ELF-1 (cell line): Measurements from ENCODE around the gene MS4A12.
"Not testable (repeated sequence)": the region's sequence is repeated elsewhere in the genome, so short reads cannot be mapped to it uniquely, and the experiment has no call there.

ENCODE experiments used
- DNase-seq: peaks from one replicate; pipeline ENCODE4 v3.0.0-alpha.2; 2016; ENCODE audit warnings: low read depth, low spot score

MS4A12 gene

DNA sequence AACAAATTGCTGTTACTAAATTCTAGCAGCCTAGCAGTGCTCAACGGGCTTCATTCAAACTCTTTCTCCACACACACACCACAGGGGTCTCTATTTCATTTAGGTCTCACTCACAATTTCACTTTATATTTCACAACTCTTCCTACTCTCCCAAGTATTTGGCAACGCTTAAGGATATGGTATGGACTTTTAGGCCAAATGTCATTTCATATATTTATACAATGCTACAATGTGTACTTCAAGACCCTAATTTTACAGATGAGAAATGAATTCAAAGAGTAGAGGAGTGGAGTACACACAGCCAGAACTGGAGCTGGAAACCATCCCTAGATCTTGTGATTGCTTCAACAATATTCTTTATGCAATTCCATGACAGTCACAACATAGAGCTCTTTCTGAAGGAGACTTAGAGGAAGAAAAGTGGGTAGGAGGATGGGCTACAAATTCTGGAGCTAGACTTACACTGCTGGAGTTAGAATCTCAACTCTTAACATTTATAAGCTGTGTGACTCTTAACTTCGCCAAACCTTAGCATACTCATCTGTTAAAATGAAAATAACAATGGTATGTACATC is 20.2 kb downstream of the MS4A12 start:
- DNase-seq, result no peak

DNA sequence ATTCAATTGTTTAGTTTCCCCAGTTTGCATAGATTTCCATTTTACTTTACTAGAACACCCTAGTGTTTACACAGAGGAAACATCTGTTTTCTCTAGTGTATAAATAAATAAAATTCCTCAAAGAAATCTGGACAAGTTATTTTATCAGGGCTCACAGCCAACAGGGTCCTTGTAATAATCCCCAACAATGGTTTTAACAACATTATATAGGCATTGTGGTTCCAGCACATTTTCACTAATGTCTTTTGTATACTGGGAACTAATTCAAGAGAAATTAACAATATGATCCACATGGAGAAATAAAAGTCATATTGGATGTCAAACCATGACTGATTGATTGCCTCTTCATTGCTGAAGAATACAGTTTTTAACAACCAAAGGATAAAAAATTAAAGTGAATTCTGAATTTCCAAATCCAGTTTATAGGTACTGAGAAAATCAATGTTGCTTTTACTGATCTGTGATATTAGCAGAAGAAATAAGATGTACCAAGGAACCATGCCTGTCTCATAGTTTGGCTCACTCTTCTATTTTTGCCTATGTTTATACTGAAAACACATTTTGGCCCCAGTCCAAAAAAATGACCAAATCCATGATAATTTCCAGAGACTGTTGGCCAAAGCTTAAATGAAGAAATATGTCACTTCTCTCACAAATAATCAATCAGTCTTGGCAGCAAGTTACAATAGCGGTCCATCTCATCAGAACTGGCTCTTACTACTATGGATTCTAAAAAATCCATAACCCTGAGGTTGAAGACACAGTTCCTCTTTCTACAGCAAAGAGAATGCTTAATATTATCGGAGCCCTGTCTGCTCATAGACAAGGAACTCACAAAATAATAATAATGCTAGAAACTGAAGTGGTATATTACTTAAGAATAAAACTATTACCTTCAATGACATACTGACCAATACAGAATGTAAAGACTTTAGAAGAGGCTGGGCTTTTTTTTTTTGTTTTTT is 21.2 kb downstream of the MS4A12 start:
- DNase-seq, result no peak

DNA sequence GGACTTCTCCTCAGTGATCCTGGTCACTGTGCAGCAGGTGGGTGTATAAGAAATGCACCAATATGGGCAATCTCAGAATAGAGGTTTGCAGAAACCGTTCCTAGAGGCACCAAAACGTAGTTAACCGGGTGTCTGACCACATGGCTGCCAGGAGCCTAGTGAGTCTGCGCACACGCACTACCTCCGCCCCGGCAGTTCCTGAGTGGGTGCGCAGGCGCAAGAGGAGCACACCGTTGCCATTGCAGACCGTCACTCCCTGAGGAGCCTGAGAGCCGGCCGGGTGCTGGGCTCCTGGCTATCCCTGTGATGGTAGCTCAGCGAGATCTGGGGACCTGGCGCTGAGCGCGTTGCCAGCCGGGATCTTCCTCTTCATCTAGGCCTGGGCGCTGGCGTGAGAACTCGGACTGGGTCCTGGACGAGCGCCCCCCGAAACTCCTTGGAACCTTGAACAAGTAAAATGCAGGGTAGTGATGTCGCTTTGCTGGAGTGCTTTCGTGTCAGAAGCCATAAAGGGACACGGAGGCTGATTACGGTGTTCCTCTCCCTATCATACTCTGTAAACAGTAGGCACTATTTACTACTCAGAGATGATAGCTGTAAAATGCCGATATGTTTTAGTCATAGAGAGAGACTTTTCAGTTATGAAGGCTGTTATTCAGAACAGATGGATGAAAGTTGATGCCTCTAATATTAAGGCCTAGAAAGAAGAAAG is 22.7 kb downstream of the MS4A12 start, which contains the start of gene MS4A13:
Gene MS4A13 (plus strand): TSS at position 249 of the 712 bp plus-strand sequence. CDS start 2,692 bp downstream, outside the sequence.
- DNase-seq, result no peak

DNA sequence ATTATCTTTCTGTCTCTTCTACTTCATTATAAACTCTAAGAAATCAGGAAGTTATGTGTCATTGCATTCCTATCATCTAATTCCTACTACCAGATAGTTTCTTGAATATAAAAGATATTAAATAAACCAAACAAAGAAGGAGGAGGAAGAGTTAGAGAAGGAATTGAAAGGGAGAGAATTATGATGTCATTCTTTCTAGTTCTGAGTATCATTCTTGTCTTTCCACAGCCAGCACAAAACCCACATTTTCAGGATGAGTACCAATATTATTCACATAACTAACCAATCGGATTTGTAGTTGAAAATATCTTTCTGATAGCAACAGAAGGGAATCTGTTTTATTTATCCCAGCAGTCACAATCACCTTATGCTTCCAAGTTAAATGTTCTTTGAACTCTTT is 35.9 kb downstream of the MS4A12 start:
- no peak for DNase-seq

DNA sequence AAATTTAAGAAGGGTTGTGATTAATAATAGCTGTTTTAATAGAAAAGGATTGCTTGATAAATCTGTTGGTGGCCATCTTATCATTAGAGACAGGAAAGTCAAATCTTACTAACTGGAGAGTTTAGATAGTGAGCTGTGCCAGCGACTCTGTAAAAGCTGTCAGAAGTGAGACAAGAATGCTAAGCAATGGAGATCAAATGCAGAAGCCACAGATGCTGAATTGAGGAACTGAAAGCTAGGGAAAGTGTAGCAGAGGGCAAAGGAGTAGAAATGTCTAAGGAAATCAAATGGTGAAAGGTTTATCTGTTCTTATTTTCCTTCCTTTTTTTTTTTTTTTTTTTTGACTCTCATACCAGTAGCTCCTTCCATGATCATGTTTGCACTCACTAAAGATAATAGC is 36.4 kb downstream of the MS4A12 start:
- no peak for DNase-seq

DNA sequence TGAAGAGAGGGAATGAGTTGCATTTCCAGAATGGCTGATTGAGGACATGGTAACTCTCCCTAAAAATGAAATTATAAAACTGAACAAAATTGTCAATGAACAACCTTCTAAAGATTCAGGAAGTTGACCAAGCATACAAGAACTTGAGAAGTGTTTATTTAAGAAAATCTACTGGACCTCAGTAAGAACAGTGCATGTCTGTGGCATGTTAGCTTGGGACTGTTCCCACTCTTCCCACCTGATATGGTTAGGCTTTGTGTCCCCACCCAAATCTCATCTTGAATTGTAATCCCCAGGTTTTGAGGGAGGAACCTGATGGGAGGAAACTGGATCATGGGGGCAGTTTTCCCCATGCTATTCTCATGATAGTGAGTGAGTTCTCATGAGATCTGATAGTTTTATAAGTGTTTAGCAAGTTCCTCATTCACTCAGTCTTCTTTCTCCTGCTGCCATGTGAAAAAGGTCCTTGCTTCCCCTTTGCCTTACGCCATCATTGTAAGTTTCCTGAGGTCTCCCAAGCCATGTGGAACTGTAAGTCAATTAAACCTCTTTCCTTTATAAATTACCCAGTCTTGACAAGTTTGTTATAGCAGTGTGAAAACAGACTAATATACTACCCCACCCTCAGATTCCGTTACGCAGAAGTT is 38.0 kb downstream of the MS4A12 start:
- no peak for DNase-seq

DNA sequence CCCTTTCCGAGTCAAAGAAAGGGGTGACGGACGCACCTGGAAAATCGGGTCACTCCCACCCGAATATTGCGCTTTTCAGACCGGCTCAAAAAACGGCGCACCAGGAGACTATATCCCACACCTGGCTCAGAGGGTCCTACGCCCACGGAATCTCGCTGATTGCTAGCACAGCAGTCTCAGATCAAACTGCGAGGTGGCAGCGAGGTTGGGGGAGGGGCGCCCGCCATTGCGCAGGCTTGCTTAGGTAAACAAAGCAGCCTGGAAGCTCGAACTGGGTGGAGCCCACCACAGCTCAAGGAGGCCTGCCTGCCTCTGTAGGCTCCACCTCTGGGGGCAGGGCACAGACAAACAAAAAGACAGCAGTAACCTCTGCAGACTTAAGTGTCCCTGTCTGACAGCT is 39.8 kb downstream of the MS4A12 start:
- not testable (repeated sequence) for DNase-seq

DNA sequence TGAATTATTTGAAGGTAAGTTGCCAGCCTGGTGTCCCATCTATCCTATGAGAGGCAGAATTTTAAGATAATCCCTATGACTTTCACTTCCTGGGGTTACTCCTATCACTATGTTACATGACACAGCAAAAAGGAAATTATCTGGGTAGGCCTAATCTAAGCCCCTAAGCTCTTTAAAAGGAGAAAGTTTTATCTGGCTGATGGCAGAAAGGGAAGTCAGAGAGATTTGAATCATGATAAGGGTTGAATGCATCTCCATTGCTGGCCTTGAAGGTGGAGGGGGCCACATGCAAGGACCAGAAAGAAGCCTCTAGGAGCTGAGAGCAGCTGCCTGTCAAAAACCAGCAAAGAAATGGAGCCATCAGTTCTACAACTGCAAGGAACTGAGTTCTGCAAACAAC is 46.0 kb downstream of the MS4A12 start:
- not testable (repeated sequence) for DNase-seq

DNA sequence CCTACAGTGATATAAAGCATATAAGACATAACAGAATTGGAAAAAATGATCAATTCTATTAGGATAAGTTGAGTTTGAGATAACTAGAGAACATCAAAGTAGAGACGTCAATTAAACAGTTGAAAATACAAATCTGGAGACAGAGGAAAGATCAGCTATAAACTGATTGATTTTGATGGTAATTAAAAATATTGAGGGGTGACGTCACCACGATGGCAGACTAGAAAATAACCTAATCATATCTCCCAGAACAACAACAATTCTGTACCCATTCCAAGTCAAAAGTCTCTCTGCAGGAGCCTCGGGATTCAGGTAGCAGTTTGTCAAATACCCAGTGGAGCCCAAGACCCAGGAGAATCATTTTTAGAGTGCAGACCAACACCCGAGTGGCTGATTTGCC is 51.5 kb downstream of the MS4A12 start:
- no peak for DNase-seq
